Retinal pigment epithelial cell (primary cell): Measurements from ENCODE around the gene PHF2.

Source experiments
- DNase-seq: peaks from one replicate; pipeline ENCODE4 v3.0.0-alpha.2; 2010; ENCODE audit warnings: low read depth
- H3K4me3 ChIP-seq: 2 replicates; pipeline ENCODE4 v1.5.1; 2011; ENCODE audit warnings: mild to moderate bottlenecking, low read length, control low read depth, moderate library complexity
- TF ChIP-seq, protein P1 (sequence below): conservative IDR thresholded peaks from 2 replicates; pipeline ENCODE4 v1.5.1; 2011; ENCODE audit warnings: low read depth, low read length, control low read depth, inconsistent platforms

PHF2 gene

DNA sequence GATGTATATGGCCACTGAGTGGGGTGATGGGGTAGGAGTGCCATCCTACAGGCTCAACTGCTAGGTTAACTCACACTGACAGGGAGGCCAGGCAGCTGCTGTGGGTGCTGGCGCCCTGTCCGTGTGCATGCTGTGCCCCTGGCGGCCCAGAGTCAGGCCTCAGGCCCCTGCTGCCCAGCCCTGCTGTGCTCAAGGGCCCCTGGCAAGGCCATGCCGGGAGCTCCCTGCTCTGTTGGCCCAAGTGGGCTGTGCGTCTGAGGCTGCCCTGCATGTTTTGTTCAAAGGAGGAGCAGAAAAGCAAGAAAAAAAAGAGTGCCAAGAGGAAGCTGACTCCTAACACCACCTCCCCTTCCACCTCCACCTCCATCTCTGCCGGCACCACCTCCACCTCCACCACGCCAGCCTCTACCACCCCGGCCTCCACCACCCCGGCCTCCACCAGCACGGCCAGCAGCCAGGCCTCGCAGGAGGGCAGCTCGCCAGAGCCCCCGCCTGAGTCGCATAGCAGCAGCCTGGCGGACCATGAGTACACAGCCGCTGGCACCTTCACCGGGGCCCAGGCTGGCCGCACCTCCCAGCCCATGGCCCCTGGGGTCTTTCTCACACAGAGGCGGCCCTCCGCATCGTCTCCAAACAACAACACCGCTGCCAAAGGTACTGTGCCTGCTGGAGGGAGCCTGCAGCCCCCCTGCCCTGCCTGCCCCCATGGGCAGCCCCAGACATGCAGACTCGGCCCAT, 100.1 kb downstream of the PHF2 start:
- DNase-seq, result no peak
- TF ChIP-seq, protein P1, sequence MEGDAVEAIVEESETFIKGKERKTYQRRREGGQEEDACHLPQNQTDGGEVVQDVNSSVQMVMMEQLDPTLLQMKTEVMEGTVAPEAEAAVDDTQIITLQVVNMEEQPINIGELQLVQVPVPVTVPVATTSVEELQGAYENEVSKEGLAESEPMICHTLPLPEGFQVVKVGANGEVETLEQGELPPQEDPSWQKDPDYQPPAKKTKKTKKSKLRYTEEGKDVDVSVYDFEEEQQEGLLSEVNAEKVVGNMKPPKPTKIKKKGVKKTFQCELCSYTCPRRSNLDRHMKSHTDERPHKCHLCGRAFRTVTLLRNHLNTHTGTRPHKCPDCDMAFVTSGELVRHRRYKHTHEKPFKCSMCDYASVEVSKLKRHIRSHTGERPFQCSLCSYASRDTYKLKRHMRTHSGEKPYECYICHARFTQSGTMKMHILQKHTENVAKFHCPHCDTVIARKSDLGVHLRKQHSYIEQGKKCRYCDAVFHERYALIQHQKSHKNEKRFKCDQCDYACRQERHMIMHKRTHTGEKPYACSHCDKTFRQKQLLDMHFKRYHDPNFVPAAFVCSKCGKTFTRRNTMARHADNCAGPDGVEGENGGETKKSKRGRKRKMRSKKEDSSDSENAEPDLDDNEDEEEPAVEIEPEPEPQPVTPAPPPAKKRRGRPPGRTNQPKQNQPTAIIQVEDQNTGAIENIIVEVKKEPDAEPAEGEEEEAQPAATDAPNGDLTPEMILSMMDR, result no peak
- no peak overlapping the region for H3K4me3 ChIP-seq

DNA sequence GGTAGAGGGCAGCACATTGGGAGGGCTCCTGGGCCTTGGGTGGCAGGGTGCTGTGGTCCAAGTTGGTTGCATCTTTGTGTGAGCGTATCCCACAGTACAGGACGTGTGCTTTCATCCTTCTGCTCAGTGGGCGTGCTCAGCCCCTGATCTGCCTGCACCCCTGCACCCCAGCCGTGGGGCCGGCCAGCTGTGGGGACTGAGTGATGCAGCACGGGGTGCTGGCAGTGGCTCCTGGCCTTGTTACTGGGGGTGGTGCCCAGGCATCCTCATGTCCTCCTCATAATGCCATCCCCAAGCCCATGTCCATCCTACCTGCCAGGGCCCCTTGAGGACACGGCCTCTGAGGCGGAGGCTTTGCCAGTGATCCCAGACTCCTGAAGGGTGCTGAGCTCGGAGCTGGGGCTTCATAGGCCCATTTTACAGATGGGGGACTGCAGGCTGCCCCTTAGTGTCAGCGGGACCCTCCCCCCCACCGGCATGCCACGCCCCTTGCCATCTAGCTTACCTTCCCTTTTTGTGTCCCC, 100.7 kb downstream of the PHF2 start:
- no peak for DNase-seq
- TF ChIP-seq, protein P1, result no peak
- H3K4me3 ChIP-seq, result no peak overlapping the region

DNA sequence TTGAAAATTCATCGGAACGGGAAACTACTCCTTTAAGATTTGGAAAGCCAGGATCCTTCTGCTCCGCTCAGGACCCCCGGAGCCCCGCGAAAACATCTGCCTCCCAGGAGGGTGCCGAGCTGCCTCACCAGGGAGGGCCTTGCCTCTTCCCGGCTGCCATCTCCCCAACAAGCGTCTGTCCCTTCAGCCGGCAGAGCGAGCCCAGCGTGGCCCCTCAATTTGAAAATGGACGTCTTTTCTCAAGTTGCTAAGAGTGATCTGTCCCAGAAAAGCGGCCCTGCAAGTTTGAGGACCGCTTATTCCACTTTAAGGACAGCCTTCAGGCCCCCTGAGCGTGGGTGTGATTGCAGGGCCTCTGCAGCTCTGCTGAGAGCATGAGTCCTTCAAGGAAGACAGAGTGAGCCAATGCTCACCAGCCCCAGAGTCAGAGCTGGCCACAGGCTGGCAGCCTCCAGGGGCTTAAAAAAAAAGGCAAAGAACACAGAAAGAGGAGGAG, 101.3 kb downstream of the PHF2 start:
- TF ChIP-seq, protein P1, result no peak
- H3K4me3 ChIP-seq, result no peak overlapping the region
- DNase-seq, result no peak

DNA sequence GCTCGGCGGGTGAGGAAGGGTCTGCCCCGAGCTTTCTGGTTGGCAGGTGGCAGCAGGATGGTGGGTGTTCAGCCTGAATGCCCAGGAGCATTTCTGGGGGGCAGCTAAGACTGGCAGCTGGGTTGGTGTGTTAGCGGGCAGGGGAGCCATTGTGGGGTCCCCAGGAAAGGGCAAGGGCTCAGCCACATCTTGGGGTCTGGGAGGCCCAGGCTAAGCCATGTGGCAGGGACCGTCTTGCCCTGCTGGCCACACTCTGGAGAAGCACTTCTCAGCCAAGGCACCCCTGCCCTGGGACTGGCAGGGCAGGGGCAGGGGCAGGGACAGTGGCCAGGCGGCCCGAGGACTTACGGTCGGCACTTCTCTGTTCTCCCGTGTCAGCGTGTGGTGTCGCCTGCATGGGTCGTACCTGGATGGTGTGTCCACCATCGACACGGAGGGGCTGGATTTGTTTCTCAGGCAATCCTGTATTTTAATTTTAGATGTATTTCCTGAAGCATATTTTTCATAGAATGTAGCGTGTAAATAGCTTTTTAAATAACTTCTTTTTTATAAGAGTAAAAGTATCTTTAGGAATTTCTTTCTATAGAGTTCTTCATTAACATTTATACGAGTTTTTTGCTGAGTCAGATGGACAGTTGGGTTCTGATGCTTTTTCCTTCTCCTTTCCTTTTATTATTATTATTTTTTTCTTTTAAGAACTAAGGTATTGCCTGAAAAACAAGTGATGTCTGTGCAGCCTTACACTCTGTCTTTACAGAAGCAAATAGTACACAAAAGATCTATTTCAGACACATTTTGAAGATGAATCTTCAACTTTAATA, 102.0 kb downstream of the PHF2 start:
- TF ChIP-seq, protein P1, result no peak
- DNase-seq, result no peak
- H3K4me3 ChIP-seq, result no peak overlapping the region

DNA sequence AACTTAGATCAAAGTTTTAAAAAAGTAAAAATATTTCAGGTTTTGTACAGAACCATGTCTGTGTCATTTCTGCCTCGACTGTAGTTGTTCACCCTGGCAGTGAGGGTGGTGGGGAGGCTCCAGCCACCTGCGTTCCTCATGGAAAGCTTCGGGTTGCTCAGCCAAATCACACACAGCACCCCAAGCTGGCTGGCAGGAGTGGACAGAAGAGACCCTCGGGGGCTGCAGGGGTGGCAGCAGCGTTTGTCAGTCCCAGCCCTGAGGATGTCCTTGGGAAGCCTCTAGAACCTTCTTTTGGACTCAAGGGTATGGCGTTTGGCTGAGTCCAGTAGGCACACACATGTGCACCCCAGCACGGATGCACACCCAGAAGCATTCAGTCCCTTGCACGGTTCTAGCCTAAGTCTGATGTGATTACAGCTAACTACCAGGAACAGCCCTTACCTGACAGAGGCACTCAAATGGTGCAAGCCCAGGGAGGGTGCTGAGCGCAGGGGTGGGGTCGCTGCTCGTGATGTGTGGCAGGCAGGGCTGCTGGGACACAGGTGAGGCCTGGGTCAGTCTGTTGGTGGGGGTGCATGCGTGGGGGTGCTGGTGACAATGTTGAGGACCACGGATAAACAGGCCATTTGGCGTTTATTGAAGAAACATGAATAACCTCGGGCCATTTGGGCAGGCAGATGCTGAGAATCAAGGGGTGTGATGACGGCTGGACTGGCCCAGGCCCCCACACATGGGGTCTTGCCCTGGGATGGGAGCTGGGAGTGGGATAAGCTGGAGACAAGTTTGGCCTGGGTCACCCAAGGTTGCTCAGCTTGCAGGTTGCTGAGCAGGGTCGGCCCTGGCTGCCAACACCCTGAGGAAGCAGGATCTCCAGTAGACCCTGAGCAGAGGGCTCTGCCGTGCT, 103.4 kb downstream of the PHF2 start:
- TF ChIP-seq, protein P1, result no peak
- H3K4me3 ChIP-seq, result no peak overlapping the region
- DNase-seq, result no peak

DNA sequence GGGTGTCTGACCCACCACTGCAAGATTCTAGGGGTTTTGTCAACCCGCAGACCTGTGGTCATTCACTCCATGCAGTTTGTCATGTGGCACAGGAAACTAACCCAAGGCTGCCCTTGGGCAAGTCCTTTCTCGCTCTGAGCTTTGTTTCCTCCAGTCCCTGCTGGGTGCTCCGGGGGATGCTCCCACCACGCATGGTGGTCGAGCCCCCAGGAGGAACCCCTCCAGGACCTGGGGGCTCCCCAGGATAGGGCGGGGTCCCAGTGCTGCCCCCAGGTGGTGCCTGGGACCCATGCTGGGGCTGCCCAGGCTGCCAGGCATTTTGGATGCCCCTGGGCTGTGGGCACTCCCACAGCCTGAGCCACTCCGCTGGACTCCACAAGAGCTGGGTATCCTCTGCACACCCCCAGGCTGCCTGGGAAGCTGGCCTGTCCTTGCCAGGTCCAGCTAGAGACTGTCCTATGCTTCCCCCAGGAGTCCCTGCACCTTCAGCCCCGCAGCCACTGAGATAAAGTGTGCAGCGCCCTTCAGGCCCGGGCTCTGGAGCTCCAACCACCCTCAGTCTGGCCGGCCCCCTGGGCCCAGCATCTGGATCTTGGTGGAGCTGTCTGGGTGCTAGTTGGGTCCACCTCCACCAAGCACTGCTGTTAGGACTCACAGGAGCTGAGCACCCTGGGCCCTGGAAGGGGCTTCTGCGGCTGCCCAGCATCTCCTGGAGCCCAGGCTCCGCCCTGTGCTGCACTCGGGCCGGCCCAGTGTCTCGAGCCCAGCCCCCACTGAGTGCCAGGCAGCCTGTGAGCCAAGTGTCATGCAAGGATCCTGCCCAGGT, 104.3 kb downstream of the PHF2 start:
- no peak overlapping the region for H3K4me3 ChIP-seq
- TF ChIP-seq, protein P1, result peak; percentile 38
- DNase-seq, result no peak
